Mucosa of descending colon (tissue), 3 donors: Measurements from ENCODE around the gene CABP7. TPM values are rescaled to one million over a fixed set of nuclear protein-coding genes. Genes with fewer than 3 reads are reported as not detected.

Experiments used
- ATAC-seq: fragments of 200-7000 bp; cut with Tn5 transposase; one replicate; pipeline ENCODE4 v1.9.1; 2020; ENCODE audit warnings: mild to moderate bottlenecking, moderate library complexity
- DNase-seq, 3 donors: peaks; one replicate each; pipeline ENCODE4 v3.0.0-alpha.2; 2020
- H3K36me3 ChIP-seq: fragments of 200-600 bp; one replicate; pipeline ENCODE4 v1.8.0; 2021; ENCODE audit warnings: low read depth, mild to moderate bottlenecking
- H3K4me1 ChIP-seq: fragments of 200-600 bp; one replicate; pipeline ENCODE4 v1.8.0; 2021; ENCODE audit warnings: low read depth, mild to moderate bottlenecking
- H3K4me3 ChIP-seq: fragments of 200-600 bp; one replicate; pipeline ENCODE4 v1.8.0; 2021; ENCODE audit warnings: mild to moderate bottlenecking
- H3K9me3 ChIP-seq: fragments of 200-600 bp; one replicate; pipeline ENCODE4 v1.8.0; 2021; ENCODE audit warnings: mild to moderate bottlenecking
- CTCF ChIP-seq: fragments of 200-600 bp; IDR thresholded peaks from one replicate; pipeline ENCODE4 v1.8.0; 2022; ENCODE audit warnings: antibody characterized with exemption, mild to moderate bottlenecking
- intact Hi-C, 2 donors: fragments of 100-400 bp; cut with DNase I in 1 of 2; cut with micrococcal nuclease in 1 of 2; formaldehyde crosslinking; loops; one replicate each; pipeline versions ENCODE4 v1.11.0 to v1.11.1; 2022; cut with DNase I, micrococcal nuclease
- total RNA-seq, 3 donors: library from RNA; stranded (reverse); fragmentation: NEBNext Ultra II Directional in 2 of 3; extraction: Animal tissue kit (Norgen Biotek cat#: 25700) in 2 of 3; gene quantifications; one replicate each; pipeline versions ENCODE4 v1.2.1 to v1.2.4, GENCODE V29; 2021 to 2023
- donor health status: DM: no; HTN: no; CAD: no; lungs with moderate emphysema.
- donor health status: DM: no; HTN: no; CAD: no.
- donor health status: DM: no; HTN: yes; CAD: no.

The CABP7 gene
- total RNA-seq, 3 donors from 2014 or later: 0.19 to 0.41 TPM; not detected in 1

DNA sequence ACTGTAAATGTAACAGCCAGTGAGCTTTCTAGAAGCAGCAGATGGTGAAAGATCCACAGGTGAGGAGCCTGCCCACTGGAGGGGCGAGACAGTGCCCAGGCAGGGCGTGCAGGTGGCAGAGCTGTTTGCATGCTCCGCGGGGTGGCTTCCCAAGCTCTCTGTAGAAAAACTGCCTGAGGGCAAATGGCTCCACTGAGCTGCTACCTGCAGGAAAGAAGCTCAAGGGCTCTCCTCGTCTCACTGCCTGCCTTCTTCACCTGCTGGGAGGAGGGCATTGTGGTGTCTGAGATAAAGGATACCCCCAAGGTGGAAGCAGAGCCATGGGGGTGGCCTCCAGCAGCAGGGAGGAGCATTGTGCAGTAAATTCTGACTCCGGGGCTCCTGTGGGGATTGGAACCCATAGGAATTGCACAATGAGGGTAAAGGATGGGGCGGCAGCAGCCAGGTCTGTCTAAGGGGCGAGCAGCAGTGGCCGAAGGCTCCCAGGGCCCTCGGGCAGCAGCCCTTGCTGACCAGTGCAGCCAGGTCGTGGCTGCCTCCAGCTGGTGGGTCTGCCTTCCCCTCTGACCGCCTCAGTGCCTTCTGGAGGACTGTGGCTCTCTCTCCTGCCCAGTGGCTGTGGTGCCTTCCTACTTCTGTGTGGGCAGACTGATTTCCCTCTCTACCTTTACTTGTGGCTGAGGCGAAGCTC, 28.0 kb upstream of the CABP7 start:
- intact Hi-C loops: no loop called here
- ATAC-seq: no peak
- no peak for DNase-seq
- Histone ChIP-seq H3K9me3 (no peaks in the 10 kb centered on the region), H3K4me3 (no peak overlapping the region), H3K36me3 (no peaks in the 10 kb centered on the region), H3K4me1 (no peaks in the 10 kb centered on the region)
- TF ChIP-seq CTCF: no peak

DNA sequence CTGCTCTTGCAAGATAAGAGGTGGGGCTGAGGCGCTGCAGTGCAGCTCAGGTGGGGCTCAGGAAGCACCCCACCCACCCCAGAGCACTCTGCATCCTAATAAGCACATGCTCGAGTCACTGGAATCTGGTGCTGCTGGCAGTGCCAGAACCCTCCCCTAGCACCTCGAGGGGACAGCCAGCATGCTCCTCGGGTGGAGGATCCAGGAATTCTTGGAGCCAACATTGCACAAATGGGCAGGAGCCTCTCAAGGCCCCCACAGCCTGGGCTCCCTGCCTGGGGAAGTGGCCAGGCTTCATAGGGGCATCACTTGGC, 27.5 kb upstream of the CABP7 start:
- TF ChIP-seq CTCF: no peak
- no peak overlapping the region for H3K4me3 ChIP-seq
- DNase-seq: no peak
- no peaks in the 10 kb centered on the region for H3K9me3 ChIP-seq
- no peak for ATAC-seq
- no peaks in the 10 kb centered on the region for H3K4me1 ChIP-seq
- H3K36me3 ChIP-seq: no peaks in the 10 kb centered on the region
- intact Hi-C loops: no loop called here

GRCh38 chr22:29693161-29693560, 26.6 kb upstream of the CABP7 start:
- no peaks in the 10 kb centered on the region for H3K36me3 ChIP-seq
- no peak for ATAC-seq
- no peak overlapping the region for H3K4me3 ChIP-seq
- TF ChIP-seq CTCF: no peak
- intact Hi-C loops: no loop called here
- no peaks in the 10 kb centered on the region for H3K4me1 ChIP-seq
- no peaks in the 10 kb centered on the region for H3K9me3 ChIP-seq
- no peak for DNase-seq

- H3K9me3 ChIP-seq: no peaks in the 10 kb centered on the region
- H3K4me1 ChIP-seq: no peaks in the 10 kb centered on the region
- intact Hi-C loops: no loop called here
- DNase-seq (no peak), ATAC-seq (no peak)
- H3K4me3 ChIP-seq: no peak overlapping the region
- TF ChIP-seq CTCF: no peak
- H3K36me3 ChIP-seq: no peaks in the 10 kb centered on the region
Measured at GRCh38 chr22:29693671-29694070, 26.1 kb upstream of the CABP7 start.

- no peaks in the 10 kb centered on the region for H3K36me3 ChIP-seq
- no peak overlapping the region for H3K4me3 ChIP-seq
- DNase-seq (no peak), ATAC-seq (no peak)
- intact Hi-C loops: no loop called here
- no peak for TF ChIP-seq CTCF
- no peaks in the 10 kb centered on the region for H3K4me1 ChIP-seq
- no peaks in the 10 kb centered on the region for H3K9me3 ChIP-seq
Measured at GRCh38 chr22:29695129-29695926, 24.5 kb upstream of the CABP7 start.
